Osteocyte (in vitro differentiated cells): ENCODE data around the gene SF3A1. TPM values are rescaled to one million over a fixed set of nuclear protein-coding genes. Genes with fewer than 3 reads are reported as not detected.

Source experiments
- DNase-seq: peaks from one replicate; pipeline ENCODE4 v3.0.0; 2021; ENCODE audit warnings: mixed read lengths; ENCODE audit not compliant: unreplicated experiment; ENCODE audit errors: extremely low spot score
- H3K27ac Mint-ChIP-seq: one replicate; pipeline ENCODE4 v1.8.0; 2021; ENCODE audit warnings: mild to moderate bottlenecking, mixed read lengths; ENCODE audit not compliant: unreplicated experiment
- H3K27me3 Mint-ChIP-seq: one replicate; pipeline ENCODE4 v1.8.0; 2021; ENCODE audit warnings: mixed read lengths; ENCODE audit not compliant: unreplicated experiment
- H3K36me3 Mint-ChIP-seq: one replicate; pipeline ENCODE4 v1.8.0; 2021; ENCODE audit warnings: mixed read lengths; ENCODE audit not compliant: unreplicated experiment
- H3K4me1 Mint-ChIP-seq: one replicate; pipeline ENCODE4 v1.8.0; 2021; ENCODE audit warnings: mixed read lengths; ENCODE audit not compliant: unreplicated experiment
- H3K4me3 Mint-ChIP-seq: one replicate; pipeline ENCODE4 v1.8.0; 2021; ENCODE audit warnings: mild to moderate bottlenecking, moderate library complexity, mixed read lengths; ENCODE audit not compliant: unreplicated experiment
- H3K9me3 Mint-ChIP-seq: one replicate; pipeline ENCODE4 v1.8.0; 2021; ENCODE audit warnings: mixed read lengths; ENCODE audit not compliant: unreplicated experiment
- CTCF ChIP-seq: fragments of 200-600 bp; sonication (generic); IDR thresholded peaks from 2 replicates; pipeline ENCODE4 v1.5.0; 2021; ENCODE audit warnings: antibody characterized with exemption, mild to moderate bottlenecking, moderate library complexity
- total RNA-seq: library from RNA; stranded (reverse); gene quantifications from 2 replicates; pipeline ENCODE4 v1.2.1, GENCODE V29; 2021

The SF3A1 gene
- total RNA-seq, 1 donor from 2014 or later: 170 TPM

- no peak overlapping the region for H3K4me3 Mint-ChIP-seq
- H3K27ac Mint-ChIP-seq: no peak overlapping the region
- TF ChIP-seq CTCF: no peak
- H3K9me3 Mint-ChIP-seq: no peaks in the 10 kb centered on the region
- no peaks in the 10 kb centered on the region for H3K27me3 Mint-ChIP-seq
- DNase-seq: no peak
- peaks cover 8% of the 10 kb centered on the region for H3K4me1 Mint-ChIP-seq
- H3K36me3 Mint-ChIP-seq: peaks cover 12% of the 10 kb centered on the region
Measured at GRCh38 chr22:30284172-30284571, 72.5 kb downstream of the SF3A1 start.

GRCh38 chr22:30283342-30283741, 73.4 kb downstream of the SF3A1 start:
- Mint-ChIP-seq H3K36me3 (peaks cover 12% of the 10 kb centered on the region), H3K4me1 (peaks cover 10% of the 10 kb centered on the region), H3K27ac (no peak overlapping the region), H3K4me3 (no peak overlapping the region), H3K9me3 (no peaks in the 10 kb centered on the region), H3K27me3 (no peaks in the 10 kb centered on the region)
- DNase-seq: no peak
- TF ChIP-seq CTCF: no peak

- no peak for DNase-seq
- TF ChIP-seq CTCF: no peak
Measured at GRCh38 chr22:30282616-30283046, 74.1 kb downstream of the SF3A1 start.

More at GRCh38 chr22:30282616-30283046, 74.1 kb downstream of the SF3A1 start:
- Mint-ChIP-seq H3K36me3 (peaks cover 12% of the 10 kb centered on the region), H3K27ac (no peak overlapping the region), H3K4me3 (no peak overlapping the region), H3K27me3 (no peaks in the 10 kb centered on the region), H3K4me1 (peaks cover 11% of the 10 kb centered on the region), H3K9me3 (no peaks in the 10 kb centered on the region)

Other genes starting within 250 kb of the SF3A1 start
- gene LIF, start 110.1 kb downstream of the SF3A1 start, total RNA-seq: 13.7 and 15.5 TPM in 2 replicates
- not detected in 2 replicates for gene OSM, start 90.0 kb downstream of the SF3A1 start, total RNA-seq
- 11.8 and 12.2 TPM in 2 replicates for gene CASTOR1, start 67.4 kb downstream of the SF3A1 start, total RNA-seq
- 12.6 and 14.1 TPM in 2 replicates for gene TBC1D10A, start 30.0 kb downstream of the SF3A1 start, total RNA-seq
- 2.9 and 3.7 TPM in 2 replicates for gene CCDC157, start 113 bp upstream of the SF3A1 start, total RNA-seq
- gene RNF215, start 30.5 kb upstream of the SF3A1 start, total RNA-seq: 36.1 and 36.6 TPM in 2 replicates
- gene SEC14L2, start 40.1 kb upstream of the SF3A1 start, total RNA-seq: 14.9 and 19.0 TPM in 2 replicates
- 8.4 and 10.5 TPM in 2 replicates for gene MTFP1, start 68.9 kb upstream of the SF3A1 start, total RNA-seq
- gene SEC14L3, start 115.1 kb upstream of the SF3A1 start, total RNA-seq: not detected in 2 replicates
- gene SEC14L4, start 148.8 kb upstream of the SF3A1 start, total RNA-seq: not detected in 2 replicates
- 0.54 and 0.78 TPM in 2 replicates for gene SEC14L6, start 189.8 kb upstream of the SF3A1 start, total RNA-seq
- 0.21 and 0.46 TPM in 2 replicates for gene GAL3ST1, start 217.8 kb upstream of the SF3A1 start, total RNA-seq
- 71.6 and 73.5 TPM in 2 replicates for gene PES1, start 235.0 kb upstream of the SF3A1 start, total RNA-seq